ENCODE measurements around the gene PRRG2.
A peak's percentile ranks its signal among the peaks of the same experiment; 100 is the strongest.

Gene PRRG2

GRCh38 chr19:49640113-49640898 is 59.2 kb downstream of the PRRG2 start, which contains the start of gene RRAS:
Gene RRAS, minus strand, starts transcription at chr19:49640143. Its CDS starts 45 bp downstream, at chr19:49640098.
- TF ChIP-seq EGR1 (IDR thresholded peaks at IDR 0.05) = no peak
- no peak for TF ChIP-seq USF1 (IDR thresholded peaks at IDR 0.05)
- TF ChIP-seq, protein P1, sequence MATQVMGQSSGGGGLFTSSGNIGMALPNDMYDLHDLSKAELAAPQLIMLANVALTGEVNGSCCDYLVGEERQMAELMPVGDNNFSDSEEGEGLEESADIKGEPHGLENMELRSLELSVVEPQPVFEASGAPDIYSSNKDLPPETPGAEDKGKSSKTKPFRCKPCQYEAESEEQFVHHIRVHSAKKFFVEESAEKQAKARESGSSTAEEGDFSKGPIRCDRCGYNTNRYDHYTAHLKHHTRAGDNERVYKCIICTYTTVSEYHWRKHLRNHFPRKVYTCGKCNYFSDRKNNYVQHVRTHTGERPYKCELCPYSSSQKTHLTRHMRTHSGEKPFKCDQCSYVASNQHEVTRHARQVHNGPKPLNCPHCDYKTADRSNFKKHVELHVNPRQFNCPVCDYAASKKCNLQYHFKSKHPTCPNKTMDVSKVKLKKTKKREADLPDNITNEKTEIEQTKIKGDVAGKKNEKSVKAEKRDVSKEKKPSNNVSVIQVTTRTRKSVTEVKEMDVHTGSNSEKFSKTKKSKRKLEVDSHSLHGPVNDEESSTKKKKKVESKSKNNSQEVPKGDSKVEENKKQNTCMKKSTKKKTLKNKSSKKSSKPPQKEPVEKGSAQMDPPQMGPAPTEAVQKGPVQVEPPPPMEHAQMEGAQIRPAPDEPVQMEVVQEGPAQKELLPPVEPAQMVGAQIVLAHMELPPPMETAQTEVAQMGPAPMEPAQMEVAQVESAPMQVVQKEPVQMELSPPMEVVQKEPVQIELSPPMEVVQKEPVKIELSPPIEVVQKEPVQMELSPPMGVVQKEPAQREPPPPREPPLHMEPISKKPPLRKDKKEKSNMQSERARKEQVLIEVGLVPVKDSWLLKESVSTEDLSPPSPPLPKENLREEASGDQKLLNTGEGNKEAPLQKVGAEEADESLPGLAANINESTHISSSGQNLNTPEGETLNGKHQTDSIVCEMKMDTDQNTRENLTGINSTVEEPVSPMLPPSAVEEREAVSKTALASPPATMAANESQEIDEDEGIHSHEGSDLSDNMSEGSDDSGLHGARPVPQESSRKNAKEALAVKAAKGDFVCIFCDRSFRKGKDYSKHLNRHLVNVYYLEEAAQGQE (IDR thresholded peaks at IDR 0.05; ENCODE audit: low read depth) = no peak
- peak; percentile 84 for TF ChIP-seq TCF12 (IDR thresholded peaks at IDR 0.05; ENCODE audit: low read depth)
- TF ChIP-seq EP300 (IDR thresholded peaks at IDR 0.05; ENCODE audit: borderline replicate concordance) = peak; percentile 71; the same call in 1 of the 2 replicates
- TF ChIP-seq CEBPB (IDR thresholded peaks at IDR 0.05) = no peak
- TF ChIP-seq TAF1 (IDR thresholded peaks at IDR 0.05; ENCODE audit: low read depth) = peak; percentile 72
- no peak for TF ChIP-seq RAD21 (IDR thresholded peaks at IDR 0.05; ENCODE audit: low read depth)
- peak; percentile 54; the same call in 1 of the 2 replicates for TF ChIP-seq CREB1 (IDR thresholded peaks at IDR 0.05; ENCODE audit: low read depth)
- 0 out of 2 replicates have a peak, but pooled peaks have one; percentile 42 for TF ChIP-seq YY1 (IDR thresholded peaks at IDR 0.05; ENCODE audit: low read depth)
- peak; percentile 77 for TF ChIP-seq NFIC (IDR thresholded peaks at IDR 0.05)
- TF ChIP-seq TEAD4 (IDR thresholded peaks at IDR 0.05) = peak; percentile 86
- TF ChIP-seq FOXM1 (IDR thresholded peaks at IDR 0.05; ENCODE audit: borderline replicate concordance, low read depth) = peak; percentile 60; the same call in 1 of the 2 replicates
- TF ChIP-seq, protein P2, sequence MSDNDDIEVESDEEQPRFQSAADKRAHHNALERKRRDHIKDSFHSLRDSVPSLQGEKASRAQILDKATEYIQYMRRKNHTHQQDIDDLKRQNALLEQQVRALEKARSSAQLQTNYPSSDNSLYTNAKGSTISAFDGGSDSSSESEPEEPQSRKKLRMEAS (IDR thresholded peaks at IDR 0.05) = peak; percentile 34; the same call in 1 of the 2 replicates
- TF ChIP-seq ZBTB7A (IDR thresholded peaks at IDR 0.05; ENCODE audit: low read depth) = peak; percentile 37; the same call in 1 of the 2 replicates
